Retinal pigment epithelial cell (primary cell): Measurements from ENCODE around the gene LGALS3.

Experiments used
- DNase-seq: peaks from one replicate; pipeline ENCODE4 v3.0.0-alpha.2; 2010; ENCODE audit warnings: low read depth
- H3K4me3 ChIP-seq: 2 replicates; pipeline ENCODE4 v1.5.1; 2011; ENCODE audit warnings: mild to moderate bottlenecking, low read length, control low read depth, moderate library complexity
- TF ChIP-seq, protein P1 (sequence below): conservative IDR thresholded peaks from 2 replicates; pipeline ENCODE4 v1.5.1; 2011; ENCODE audit warnings: low read depth, low read length, control low read depth, inconsistent platforms

LGALS3 gene

DNA sequence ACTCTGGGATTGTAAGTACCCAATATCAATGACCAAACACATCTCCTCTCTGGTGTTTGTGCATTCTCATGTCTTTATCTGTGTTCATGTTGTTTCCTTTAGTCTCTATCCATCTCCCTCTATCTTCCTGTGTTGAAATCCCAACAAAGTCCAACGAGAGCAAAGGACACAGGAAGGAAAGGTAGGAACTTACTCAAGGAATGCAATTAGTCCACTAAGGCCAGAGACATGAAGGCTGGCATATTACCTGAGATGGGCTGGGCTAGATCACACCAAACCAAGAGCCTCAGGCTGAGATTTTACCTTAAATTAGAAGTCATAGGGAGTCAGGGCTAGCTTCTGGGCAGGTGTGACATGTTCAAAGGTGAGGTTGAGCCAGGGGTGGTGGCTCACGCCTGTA, 14.3 kb upstream of the LGALS3 start:
- no peak overlapping the region for H3K4me3 ChIP-seq
- DNase-seq: no peak
- TF ChIP-seq, protein P1, sequence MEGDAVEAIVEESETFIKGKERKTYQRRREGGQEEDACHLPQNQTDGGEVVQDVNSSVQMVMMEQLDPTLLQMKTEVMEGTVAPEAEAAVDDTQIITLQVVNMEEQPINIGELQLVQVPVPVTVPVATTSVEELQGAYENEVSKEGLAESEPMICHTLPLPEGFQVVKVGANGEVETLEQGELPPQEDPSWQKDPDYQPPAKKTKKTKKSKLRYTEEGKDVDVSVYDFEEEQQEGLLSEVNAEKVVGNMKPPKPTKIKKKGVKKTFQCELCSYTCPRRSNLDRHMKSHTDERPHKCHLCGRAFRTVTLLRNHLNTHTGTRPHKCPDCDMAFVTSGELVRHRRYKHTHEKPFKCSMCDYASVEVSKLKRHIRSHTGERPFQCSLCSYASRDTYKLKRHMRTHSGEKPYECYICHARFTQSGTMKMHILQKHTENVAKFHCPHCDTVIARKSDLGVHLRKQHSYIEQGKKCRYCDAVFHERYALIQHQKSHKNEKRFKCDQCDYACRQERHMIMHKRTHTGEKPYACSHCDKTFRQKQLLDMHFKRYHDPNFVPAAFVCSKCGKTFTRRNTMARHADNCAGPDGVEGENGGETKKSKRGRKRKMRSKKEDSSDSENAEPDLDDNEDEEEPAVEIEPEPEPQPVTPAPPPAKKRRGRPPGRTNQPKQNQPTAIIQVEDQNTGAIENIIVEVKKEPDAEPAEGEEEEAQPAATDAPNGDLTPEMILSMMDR: no peak

DNA sequence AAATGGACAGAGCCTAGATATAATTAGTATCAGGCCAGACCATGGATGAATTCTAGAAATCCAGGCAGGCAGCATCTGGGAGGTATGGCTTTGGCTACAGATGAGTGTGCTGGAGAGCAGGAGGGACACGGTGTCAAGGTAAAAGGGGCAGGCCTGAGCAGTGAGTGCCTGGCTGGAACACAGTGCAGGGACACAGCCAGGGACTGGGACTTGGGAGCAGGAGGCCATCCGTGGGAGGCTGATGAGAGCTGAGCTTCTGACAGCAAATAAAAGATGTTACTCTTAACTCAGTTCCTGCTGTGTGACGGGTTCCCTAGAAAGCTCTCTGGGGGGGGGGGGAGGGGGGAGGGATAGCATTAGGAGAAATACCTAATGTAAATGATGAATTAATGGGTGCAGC, 13.6 kb upstream of the LGALS3 start:
- DNase-seq: no peak
- TF ChIP-seq, protein P1: no peak
- no peak overlapping the region for H3K4me3 ChIP-seq

DNA sequence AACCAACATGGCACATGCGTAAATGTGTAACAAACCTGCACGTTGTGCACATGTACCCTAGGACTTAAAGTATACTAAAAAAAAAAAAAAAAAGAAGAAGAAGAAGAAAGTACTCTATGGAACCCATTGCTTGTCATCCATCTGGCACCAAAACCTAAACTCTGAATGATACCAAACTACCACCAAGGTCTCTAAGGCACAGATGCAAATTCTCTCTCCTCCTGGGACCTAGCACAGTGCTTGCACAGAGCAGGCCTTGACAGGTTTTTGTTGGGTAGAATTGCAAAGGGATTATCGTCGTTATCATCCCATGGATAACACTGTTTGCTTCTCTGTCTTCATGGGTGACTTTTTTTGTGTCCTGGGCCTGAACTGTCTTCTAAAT, 13.2 kb upstream of the LGALS3 start:
- TF ChIP-seq, protein P1: no peak
- no peak overlapping the region for H3K4me3 ChIP-seq
- DNase-seq: no peak

DNA sequence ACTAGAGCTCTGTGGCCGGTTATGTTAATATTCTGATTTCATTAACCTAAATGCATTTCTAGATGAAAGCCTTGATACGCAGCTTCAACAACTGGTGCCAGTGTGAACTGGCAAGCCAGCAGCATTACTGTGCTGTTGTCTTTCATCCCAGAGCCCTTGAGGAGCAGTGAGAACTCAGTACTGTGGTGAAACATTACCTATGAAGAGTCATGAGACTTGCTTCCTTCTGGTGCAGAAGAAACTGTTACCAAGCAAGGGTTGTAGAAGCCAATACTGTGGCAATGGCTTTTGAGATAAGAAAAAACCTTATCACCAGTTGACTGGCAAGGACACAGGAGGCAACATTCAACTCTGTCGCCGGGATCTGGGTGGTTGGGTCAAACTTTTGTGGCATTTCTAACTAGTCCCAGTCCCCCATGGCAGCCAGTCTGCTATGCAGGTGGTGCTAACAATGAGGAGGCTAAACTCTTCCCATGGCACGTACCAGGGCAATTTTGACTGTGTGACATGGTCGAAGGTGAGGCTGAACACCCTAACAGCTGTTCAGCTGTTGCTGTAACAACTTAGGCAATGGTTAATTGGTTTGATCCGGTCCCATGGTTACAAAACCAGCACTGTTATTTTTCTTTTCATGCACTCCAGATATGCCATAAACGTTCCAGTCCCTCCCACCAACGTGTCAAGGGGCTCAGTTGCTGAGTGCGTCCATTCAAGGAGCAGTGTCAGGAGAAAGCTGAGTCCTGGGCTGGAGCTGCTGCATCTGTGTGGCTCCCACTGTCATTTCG, 12.6 kb upstream of the LGALS3 start:
- TF ChIP-seq, protein P1: no peak
- DNase-seq: no peak
- H3K4me3 ChIP-seq: no peak overlapping the region

DNA sequence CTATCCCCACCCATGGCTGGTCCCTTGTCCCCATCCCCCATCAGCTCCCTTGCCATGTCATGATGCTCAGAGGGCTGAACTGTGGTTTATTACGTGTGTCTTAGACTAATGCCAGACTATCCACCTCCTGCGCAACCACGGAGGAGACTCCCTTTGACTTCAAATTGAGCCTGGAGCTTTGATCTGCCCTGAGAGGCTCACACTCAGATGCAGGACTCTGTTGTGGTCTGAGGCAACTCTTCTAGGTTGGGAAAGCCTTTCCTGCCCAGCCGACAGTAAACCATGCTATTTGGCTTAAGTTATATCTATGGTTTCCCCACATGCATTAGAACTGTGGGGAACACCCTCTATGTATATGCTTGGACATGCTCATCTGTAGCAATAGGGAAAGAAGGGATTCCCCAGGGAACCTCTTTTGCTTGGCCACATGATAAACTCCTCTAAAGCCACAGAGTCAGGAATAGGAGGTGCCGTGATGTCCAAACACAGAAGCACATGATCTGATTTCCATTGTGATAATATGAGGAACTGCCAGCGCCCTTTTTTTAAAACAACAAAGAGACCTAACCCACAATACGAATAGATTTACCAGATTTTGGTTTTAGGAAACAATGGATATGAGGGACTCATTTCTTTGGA, 11.1 kb upstream of the LGALS3 start:
- no peak for DNase-seq
- TF ChIP-seq, protein P1: no peak
- no peak overlapping the region for H3K4me3 ChIP-seq

DNA sequence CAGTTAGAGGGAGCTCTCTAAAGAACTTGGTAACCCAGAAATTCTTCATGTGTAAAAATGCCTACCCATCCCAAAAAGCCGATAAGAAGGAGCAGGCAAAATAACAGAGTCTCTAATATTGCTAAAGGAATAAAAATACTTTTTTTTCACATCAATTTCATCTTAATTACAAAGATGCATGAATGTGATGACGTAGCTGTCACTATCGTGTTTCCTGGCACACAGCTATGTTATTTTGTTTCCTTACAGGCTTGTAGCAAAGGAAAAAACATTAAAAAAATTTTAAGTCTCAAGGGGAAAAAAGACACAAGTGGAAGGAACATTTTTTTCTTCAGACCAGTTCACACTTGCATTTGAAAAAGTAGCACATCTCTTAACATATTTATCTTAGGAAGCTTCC, 10.3 kb upstream of the LGALS3 start:
- no peak overlapping the region for H3K4me3 ChIP-seq
- TF ChIP-seq, protein P1: no peak
- DNase-seq: no peak
